ENCODE measurements around the gene CA10.

DNA sequence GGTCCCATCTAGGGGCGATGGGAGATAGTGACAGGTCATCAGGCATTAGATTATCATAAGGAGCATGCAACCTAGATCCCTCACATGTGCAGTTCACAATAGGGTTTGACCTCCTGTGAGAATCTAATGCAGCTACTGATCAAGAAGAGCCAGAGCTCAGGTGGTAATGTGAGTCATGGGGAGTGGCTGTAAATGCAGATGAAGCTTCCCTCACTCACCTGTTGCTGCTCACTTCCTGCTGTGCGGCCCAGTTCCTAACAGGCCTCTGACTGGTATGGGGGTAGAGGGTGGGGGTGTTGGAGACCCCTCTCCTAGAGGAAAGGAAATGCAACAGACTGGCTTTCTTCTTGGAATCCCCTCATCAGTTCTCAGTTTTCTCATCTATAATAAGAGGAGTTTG is 131.4 kb downstream of the CA10 start:
- no peak for TF ChIP-seq ZNF8 (CRISPR knock-in tag; IDR thresholded peaks at IDR 0.05)
- no peak for TF ChIP-seq ZFP30 (CRISPR knock-in tag; IDR thresholded peaks at IDR 0.05)
- TF ChIP-seq SNAI2 (CRISPR knock-in tag; IDR thresholded peaks at IDR 0.05), result no peak
- no peak for TF ChIP-seq ZFP3 (CRISPR knock-in tag; IDR thresholded peaks at IDR 0.05)
- TF ChIP-seq, protein P1, sequence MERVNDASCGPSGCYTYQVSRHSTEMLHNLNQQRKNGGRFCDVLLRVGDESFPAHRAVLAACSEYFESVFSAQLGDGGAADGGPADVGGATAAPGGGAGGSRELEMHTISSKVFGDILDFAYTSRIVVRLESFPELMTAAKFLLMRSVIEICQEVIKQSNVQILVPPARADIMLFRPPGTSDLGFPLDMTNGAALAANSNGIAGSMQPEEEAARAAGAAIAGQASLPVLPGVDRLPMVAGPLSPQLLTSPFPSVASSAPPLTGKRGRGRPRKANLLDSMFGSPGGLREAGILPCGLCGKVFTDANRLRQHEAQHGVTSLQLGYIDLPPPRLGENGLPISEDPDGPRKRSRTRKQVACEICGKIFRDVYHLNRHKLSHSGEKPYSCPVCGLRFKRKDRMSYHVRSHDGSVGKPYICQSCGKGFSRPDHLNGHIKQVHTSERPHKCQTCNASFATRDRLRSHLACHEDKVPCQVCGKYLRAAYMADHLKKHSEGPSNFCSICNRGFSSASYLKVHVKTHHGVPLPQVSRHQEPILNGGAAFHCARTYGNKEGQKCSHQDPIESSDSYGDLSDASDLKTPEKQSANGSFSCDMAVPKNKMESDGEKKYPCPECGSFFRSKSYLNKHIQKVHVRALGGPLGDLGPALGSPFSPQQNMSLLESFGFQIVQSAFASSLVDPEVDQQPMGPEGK (CRISPR knock-in tag; IDR thresholded peaks at IDR 0.05; ENCODE audit: borderline replicate concordance), result no peak
- TF ChIP-seq BACH2 (CRISPR knock-in tag; IDR thresholded peaks at IDR 0.05; ENCODE audit: borderline replicate concordance), result no peak
- TF ChIP-seq, protein P2, sequence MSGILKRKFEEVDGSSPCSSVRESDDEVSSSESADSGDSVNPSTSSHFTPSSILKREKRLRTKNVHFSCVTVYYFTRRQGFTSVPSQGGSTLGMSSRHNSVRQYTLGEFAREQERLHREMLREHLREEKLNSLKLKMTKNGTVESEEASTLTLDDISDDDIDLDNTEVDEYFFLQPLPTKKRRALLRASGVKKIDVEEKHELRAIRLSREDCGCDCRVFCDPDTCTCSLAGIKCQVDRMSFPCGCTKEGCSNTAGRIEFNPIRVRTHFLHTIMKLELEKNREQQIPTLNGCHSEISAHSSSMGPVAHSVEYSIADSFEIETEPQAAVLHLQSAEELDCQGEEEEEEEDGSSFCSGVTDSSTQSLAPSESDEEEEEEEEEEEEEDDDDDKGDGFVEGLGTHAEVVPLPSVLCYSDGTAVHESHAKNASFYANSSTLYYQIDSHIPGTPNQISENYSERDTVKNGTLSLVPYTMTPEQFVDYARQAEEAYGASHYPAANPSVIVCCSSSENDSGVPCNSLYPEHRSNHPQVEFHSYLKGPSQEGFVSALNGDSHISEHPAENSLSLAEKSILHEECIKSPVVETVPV (CRISPR knock-in tag; IDR thresholded peaks at IDR 0.05), result no peak
- TF ChIP-seq PPARA (CRISPR knock-in tag; IDR thresholded peaks at IDR 0.05; ENCODE audit: borderline replicate concordance), result no peak
- no peak for TF ChIP-seq ZNF565 (CRISPR knock-in tag; conservative IDR thresholded peaks at IDR 0.05; ENCODE audit: low read depth)
- TF ChIP-seq, protein P3, sequence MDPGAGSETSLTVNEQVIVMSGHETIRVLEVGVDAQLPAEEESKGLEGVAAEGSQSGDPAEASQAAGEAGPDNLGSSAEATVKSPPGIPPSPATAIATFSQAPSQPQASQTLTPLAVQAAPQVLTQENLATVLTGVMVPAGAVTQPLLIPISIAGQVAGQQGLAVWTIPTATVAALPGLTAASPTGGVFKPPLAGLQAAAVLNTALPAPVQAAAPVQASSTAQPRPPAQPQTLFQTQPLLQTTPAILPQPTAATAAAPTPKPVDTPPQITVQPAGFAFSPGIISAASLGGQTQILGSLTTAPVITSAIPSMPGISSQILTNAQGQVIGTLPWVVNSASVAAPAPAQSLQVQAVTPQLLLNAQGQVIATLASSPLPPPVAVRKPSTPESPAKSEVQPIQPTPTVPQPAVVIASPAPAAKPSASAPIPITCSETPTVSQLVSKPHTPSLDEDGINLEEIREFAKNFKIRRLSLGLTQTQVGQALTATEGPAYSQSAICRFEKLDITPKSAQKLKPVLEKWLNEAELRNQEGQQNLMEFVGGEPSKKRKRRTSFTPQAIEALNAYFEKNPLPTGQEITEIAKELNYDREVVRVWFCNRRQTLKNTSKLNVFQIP (CRISPR knock-in tag; IDR thresholded peaks at IDR 0.05; ENCODE audit: borderline replicate concordance, low read depth), result no peak
